Measurements from ENCODE around the gene KRT10.

DNA sequence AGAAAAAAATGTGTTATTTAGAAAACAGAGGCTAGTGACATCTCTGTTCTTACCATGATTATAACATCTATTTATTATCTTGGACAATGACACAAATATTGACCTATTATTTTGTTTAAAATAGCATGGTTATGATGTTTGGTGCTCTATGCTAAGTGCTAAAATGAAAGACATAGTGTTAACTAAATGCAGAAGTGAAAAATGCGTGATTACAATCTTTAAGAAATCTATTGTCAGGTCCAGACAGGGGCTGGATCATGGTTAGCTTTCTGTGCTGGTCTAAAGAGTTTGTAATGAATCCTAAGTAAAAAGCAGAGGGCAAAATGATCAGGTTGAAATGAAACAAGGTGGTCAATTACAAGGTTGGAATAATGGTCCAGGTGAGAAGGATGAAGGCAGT is 22.0 kb downstream of the KRT10 start:
- TF ChIP-seq, protein P1, sequence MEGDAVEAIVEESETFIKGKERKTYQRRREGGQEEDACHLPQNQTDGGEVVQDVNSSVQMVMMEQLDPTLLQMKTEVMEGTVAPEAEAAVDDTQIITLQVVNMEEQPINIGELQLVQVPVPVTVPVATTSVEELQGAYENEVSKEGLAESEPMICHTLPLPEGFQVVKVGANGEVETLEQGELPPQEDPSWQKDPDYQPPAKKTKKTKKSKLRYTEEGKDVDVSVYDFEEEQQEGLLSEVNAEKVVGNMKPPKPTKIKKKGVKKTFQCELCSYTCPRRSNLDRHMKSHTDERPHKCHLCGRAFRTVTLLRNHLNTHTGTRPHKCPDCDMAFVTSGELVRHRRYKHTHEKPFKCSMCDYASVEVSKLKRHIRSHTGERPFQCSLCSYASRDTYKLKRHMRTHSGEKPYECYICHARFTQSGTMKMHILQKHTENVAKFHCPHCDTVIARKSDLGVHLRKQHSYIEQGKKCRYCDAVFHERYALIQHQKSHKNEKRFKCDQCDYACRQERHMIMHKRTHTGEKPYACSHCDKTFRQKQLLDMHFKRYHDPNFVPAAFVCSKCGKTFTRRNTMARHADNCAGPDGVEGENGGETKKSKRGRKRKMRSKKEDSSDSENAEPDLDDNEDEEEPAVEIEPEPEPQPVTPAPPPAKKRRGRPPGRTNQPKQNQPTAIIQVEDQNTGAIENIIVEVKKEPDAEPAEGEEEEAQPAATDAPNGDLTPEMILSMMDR (IDR thresholded peaks at IDR 0.05) = no peak
- TF ChIP-seq EP300 (IDR thresholded peaks at IDR 0.05) (no peak), POLR2A (IDR thresholded peaks at IDR 0.05) (no peak), POLR2AphosphoS5 (IDR thresholded peaks at IDR 0.05) (no peak)
